SH-SY5Y (cell line): ENCODE measurements around the gene MBD1.

Source experiments
- GATA2 ChIP-seq: IDR thresholded peaks from 2 replicates; pipeline ENCODE4 v1.6.1; 2011; ENCODE audit warnings: mild to moderate bottlenecking, low read depth, low read length
- GATA3 ChIP-seq: IDR thresholded peaks from 2 replicates; pipeline ENCODE4 v1.6.1; 2011; ENCODE audit warnings: low read depth, mild to moderate bottlenecking, low read length, moderate library complexity

The MBD1 gene

DNA sequence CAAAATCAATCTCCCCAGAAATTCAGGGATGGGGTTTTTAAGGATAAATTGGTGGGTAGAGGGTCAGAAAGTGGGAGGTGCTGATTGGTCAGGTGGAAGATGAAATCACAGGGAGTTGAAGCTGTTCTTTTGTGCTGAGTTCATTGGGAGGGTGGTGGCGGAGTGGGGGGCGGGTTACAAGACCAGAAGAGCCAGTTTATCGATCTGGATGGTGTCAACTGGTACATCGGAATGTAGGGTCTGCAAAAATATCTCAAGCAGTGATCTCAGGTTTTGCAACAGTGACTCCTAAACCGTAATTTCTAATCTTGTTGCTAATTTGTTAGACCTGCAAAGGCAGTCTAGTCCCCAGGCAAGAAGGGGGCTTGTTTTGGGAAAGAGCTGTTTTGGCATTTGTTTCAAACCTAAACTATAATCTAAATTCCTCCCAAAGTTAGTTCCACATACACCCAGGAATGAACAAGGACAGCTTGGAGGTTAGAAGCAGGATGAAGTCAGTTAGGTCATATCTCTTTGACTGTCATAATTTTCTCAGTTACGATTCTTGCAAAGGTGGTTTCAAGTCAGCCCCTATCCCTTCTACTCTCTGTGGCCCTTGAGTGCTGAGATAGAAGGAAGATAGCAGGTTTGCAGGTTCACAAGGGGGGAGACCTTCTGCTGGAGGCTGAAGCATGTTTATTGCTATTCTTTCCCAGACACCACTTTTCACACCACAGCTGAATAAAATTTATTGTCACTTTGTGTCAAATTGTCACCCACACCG lies 18.5 kb upstream of the MBD1 start:
- TF ChIP-seq GATA2: no peak
- TF ChIP-seq GATA3: no peak

DNA sequence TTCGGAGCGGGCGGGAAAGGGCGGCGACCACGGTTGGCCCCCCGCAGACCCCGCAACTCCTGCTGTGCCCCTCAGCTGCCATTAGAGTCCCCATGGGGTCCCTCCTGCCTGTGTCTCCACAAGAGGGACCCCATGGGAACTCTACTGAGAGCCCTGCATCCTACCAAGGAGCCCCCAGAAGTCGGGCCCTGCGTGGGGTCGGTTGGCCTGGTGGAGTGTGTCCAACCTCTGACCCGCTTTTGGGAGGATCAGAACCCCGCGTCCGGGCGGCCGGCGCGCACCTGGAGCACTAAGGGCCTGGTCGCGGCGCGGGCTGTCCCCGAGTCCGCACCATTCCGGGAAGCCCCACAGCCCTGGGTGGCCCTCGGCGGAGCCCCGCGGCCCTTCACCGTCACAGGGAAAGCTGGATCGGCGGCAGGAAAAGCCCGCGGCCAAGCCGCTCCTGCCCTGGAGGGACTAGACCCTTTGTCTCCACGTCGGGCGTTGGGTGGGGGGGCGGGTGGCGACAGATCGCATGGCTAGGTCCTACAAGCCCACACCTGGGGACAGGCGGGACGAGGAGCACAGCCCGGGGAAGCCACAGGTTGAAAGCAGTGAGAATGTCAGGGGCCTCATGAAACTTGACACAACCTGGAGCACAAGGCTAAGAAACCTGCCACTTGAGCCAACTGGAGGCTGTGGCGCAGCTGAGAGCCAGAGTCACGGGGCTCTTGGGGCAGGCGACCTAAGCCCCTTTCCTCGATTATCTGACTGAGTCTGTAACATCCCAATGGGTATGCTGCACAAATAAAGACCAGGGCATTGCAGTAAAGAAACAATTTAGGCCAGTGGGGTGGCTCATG lies 17.3 kb upstream of the MBD1 start:
- TF ChIP-seq GATA2 (no peak), GATA3 (no peak)

DNA sequence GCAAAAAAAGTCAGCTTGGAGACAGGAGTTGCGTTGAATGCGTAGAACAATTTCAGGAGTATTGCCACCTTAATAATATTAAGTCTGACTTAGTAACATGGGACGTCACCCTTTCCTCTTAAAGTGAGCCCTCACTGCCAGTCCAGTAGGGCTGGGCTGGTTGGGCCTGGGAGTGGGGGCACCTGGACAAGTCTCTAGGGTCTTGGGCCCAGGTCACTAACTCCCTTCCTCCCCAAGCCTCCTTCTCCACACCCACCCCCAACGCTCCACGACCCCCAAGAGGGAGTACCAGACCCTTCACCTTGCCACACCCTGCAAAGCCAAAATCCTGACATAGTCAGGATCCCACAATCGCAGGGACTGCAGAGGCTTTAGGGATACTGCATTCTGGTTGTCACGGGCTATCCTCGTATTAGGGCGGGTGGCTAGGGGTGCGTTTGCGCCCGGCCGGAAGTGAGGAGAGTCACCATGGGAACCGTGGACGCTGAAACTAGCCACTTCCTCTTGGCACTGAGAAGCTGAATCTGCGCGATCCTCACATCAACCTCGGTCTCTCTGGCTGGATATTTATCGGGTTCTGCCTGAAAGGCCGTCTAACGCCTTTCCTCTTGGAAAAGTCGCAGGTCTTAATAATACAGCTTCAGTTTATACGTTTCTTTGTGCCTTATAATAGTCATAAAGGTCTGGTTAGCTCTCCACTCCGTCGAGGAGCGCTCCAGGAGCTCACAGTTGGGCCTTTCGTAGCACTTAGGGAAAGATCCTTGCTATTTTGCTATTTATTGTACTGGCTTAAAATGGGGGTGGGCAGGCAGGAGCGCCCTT lies 16.5 kb upstream of the MBD1 start:
- TF ChIP-seq GATA3 (no peak), GATA2 (no peak)

DNA sequence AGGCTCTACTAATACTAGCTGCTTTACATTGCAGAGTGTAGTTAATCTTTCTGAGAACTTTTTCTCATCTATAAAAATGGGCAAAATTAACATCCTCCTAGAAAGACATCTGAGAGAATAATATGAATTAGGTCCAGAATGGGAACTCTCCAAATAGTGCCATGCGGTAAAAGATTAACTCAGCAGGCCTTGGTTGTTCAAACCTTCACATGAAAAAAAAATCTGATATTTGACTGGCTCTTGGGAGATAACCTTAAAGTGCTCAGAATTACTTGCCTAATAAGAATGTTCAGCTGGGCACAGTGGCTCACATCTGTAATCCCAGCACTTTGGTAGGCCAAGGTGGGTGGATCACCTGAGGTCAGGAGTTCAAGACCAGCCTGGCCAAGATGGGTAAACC lies 11.7 kb upstream of the MBD1 start:
- TF ChIP-seq GATA2: no peak
- TF ChIP-seq GATA3: no peak

DNA sequence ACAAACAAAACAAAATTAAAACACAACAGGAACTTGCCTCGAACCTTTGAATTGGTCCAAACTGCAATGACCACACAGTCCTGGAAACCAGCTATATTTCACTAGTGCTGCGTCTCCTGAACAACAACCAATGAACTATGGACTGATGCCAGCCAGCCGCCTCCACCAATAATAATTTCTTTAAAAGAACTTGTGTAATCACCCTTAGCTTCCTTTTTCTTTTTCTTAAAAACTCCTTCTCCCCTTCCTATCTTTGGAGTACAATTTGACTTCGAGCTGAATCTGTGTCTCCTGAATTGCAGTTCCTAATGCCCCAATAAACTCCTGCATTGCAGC lies 7.8 kb upstream of the MBD1 start:
- TF ChIP-seq GATA2 (no peak), GATA3 (no peak)

DNA sequence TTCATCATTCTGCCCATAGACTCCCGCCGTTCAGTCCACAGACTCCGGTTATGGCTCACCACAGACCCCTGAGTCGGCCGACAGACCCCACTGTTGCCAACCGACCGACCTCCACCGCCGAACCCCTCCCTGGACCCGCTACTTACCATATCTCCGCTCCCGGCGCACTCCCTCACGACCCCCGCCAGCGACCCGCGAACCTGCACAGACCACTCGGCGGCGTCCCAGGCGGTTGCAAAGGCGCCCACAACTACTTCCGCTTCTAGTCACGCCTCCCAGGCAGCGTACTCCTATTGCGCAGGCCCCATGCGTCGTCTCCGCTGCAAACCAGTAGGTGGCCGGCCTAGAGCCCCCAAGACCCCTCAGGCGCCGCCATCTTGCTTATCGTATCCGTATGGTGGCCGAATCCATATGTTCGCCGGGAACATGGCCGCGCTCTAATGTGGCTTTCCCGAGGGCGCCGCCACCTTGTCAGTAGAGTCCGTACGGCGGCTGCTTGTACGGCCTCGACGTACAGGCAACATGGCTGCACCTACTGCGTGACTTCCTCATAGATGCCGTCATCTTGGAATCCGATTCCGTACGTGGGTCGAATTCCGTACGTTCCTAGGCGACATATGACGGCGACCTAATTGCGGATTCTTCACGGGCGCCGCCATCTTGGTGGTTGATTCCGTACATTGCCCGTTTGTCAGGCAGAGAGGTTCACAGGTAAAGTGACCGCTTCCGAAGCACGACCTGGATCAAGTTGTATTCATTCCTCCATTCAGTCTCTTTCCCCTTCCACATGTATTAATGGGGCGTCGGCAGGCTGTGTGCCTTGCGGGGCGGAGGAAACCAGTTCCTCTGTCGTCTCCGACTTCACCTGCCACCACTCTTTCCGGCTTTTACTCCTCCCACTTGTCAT lies 6.4 kb upstream of the MBD1 start, which contains the start of gene CXXC1:
CXXC1 (minus strand) TSS at position 252 of the 907 bp plus-strand sequence; CDS start at position 149, 103 bp downstream.
- TF ChIP-seq GATA2: no peak
- TF ChIP-seq GATA3: no peak

DNA sequence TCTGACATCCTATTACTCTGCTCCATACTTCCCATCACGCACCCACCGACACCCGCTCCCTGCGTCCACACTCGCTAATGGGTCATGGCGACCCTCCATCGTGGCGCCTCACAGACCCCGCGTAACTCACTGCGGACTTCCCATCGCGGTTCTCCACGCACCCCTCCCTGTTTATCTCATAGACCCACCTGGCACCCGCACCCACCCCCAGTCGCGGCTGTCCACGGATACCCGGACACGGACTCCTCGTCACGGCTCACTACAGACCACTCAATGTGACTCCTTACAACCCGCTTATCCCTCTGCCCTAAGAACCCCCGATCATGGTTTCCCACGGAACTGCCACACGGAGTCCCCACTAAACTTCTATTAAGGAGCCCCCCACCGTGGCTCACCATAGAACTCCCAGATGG lies 5.7 kb upstream of the MBD1 start:
- TF ChIP-seq GATA3 (no peak), GATA2 (no peak)

DNA sequence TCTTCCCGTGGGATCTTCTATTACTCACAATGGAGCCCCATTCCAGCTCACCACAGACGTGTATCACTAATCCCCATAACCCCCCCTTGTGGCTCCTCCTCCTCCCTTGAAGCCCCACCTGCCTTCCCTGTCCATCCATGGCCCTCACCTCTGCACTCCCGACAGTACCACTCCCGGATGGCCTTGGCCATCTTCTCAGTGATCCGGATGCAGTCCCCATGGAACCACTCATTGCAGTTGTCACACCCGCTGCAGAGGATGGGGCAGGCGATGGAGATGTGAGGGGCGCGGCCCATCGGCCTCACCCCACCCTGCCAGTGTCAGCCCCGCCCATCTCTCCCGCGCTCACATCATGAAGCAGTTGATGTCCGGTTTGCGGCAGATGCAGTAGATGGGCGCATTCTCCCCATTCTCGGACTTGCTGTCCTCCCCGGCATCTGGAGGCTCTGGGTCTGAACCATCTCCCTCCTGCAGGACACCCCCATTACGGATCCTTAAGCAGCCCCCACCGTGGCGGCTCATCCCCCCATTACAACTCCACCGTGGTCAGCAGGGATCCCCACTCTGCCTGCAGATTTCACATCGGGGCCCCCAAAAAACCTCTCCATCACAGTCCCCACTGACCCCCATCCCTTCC lies 5.2 kb upstream of the MBD1 start:
- TF ChIP-seq GATA2: no peak
- TF ChIP-seq GATA3: no peak

DNA sequence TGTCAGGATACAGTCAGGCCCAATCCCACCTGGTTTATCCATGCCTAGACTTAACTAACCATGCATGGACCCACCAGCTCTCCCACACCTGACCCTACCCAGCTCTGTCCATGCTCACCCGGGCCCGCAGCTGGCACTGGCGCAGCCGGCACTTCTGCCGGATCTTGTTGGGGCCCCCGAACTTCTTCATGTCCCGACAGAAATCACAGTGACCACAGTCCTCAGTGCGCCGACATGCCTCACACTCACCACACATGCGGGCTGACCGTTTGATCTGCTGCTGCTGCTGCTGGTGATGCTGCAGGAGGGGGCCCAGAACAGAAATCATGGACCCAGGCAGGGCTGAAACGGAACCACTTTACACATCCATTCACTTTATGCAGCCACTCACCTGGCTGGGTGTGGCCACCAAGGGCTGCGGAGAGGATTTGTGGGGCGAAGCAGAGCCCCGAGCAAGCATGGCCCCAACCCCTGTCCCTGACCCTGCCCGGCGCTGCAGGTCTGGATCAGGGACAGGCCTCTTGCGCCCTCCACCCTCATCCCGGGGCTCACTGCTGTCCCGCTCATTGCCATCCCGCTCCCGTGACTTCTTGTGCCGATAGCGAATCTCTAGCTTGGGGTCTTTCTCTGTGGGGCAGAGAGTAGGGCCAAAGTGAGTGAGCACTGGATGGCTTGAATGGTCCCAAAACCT lies 4.5 kb upstream of the MBD1 start:
- no peak for TF ChIP-seq GATA3
- no peak for TF ChIP-seq GATA2

DNA sequence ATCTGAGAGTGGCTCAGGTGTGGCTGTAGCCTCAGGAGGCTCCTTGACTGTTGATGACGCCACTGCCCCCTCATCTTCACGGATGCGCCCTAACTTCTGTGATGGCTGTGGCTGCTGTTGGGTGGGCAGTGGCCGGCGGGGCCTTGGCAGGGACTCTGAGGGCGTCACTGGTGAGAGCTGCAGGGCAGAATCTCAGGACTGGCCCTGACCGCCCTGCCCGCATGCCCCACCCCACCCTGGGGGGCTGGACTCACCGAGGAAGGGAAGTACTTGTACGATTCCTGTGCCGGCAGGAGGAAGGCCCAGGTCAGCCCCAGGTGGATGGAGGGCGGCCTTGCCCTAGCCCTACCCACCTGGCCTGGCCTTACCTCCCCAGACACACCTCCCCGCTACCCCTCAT lies 3.7 kb upstream of the MBD1 start:
- TF ChIP-seq GATA2: no peak
- TF ChIP-seq GATA3: no peak

DNA sequence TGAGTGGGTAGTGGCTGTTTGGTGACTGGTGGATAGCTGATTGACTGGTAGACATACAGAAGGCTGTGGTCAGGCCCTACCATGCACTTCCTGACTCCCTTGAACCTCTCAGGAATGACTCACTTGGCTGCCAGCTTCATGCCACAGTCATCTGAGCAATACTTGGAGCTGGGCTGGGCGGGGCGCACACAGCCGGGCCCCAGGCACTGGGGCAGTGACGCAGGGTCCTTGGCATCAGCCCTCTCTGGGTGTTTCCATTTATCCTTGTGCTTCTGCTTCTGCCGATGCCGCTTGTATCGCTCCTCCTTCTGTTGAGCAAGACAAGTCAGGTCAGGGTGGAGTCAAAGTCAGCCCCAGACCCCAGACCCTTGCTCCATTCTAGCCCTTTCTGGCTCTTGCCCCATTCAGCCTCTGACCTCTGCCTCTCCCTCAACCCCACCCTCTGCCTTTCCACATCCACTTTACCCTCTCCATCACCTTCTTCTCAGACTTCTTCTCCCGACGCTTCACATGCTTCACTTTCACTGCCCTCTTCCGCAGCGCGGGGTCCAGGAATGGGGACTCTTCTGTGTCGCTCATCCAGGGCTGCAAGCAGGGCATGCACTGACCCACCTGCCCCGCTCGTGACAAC lies 3.0 kb upstream of the MBD1 start:
- TF ChIP-seq GATA2 (no peak), GATA3 (no peak)

DNA sequence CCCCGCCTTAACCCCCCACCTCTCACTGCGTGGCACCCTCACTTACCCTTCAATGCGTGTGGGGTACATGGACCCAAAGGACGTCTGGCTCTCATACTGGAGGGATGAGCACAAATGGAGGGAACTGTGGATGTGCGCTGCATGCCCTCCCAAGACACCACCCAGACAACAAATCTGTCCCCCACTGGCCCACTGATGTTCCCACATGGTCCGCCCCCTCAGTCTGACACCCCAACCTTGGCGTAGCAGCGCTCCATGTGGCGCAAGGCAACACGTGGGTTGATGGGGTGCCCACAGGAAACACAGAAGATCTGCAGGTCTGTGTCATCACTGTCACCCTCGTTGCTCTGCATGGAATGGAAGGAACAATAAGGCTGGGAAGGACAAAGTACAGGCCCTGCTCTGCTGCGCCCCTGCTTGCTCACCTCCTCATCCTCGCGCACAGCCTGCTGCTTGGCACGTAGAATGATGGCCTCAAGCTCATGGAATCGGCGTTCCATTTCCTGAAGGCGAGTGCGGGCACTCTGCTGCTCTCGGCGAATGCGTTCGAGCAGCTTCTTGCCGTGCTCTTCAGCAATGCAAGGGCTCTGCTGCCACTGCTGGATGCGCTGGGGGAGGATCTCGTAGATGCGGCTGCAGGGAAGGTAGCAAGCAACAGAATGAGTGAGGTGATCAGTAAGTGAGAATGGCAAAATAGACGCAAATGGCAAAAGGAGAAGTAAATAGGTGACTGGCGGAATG lies 2.3 kb upstream of the MBD1 start:
- TF ChIP-seq GATA2 (no peak), GATA3 (no peak)
